Muscle layer of colon (tissue), 2 donors: ENCODE data around the gene JCHAIN.
"Not testable (repeated sequence)": the region's sequence is repeated elsewhere in the genome, so short reads cannot be mapped to it uniquely, and the experiment has no call there.

Experiments
- H3K27ac ChIP-seq: one replicate; pipeline ENCODE4 v1.7.0; 2013; ENCODE audit warnings: low read depth, mild to moderate bottlenecking, low read length, moderate library complexity
- H3K27me3 ChIP-seq, 2 donors: one replicate each; pipeline ENCODE4 v1.7.0; 2013; ENCODE audit warnings: low read length in 2 of 2, mild to moderate bottlenecking in 2 of 2; ENCODE audit not compliant: insufficient read depth in 2 of 2, control insufficient read depth in 1 of 2
- H3K36me3 ChIP-seq: one replicate; pipeline ENCODE4 v1.7.0; 2013; ENCODE audit warnings: mild to moderate bottlenecking, low read length; ENCODE audit not compliant: insufficient read depth
- H3K4me1 ChIP-seq: one replicate; pipeline ENCODE4 v1.7.0; 2013; ENCODE audit warnings: mild to moderate bottlenecking, low read length; ENCODE audit not compliant: insufficient read depth
- H3K4me3 ChIP-seq, 2 donors: one replicate each; pipeline ENCODE4 v1.7.0; 2013; ENCODE audit warnings: low read length in 2 of 2, low read depth in 1 of 2, mild to moderate bottlenecking in 1 of 2, moderate library complexity in 1 of 2
- H3K9ac ChIP-seq: one replicate; pipeline ENCODE4 v1.7.0; 2013; ENCODE audit warnings: low read length
- H3K9me3 ChIP-seq: one replicate; pipeline ENCODE4 v1.7.0; 2013; ENCODE audit warnings: mild to moderate bottlenecking, low read length
- donor health status: abdominal sarcoma.
- donor health status: Adenocarcinoma of cecum.

JCHAIN gene

GRCh38 chr4:70705183-70706043 is 39.1 kb upstream of the JCHAIN start:
- Histone ChIP-seq H3K9me3 (no peaks in the 10 kb centered on the region), H3K36me3 (no peaks in the 10 kb centered on the region), H3K27ac (peak overlapping the region; percentile 95), H3K4me1 (peaks cover 14% of the 10 kb centered on the region), H3K9ac (peak overlapping the region; percentile 82), H3K4me3 (peak overlapping the region; percentile 71 to 72), H3K27me3 (no peaks in the 10 kb centered on the region)

- H3K9me3 ChIP-seq: no peaks in the 10 kb centered on the region
- H3K9ac ChIP-seq: no peak overlapping the region
- peak overlapping the region; percentile 71 to 72 for H3K4me3 ChIP-seq
- H3K27me3 ChIP-seq: no peaks in the 10 kb centered on the region
- H3K4me1 ChIP-seq: peaks cover 14% of the 10 kb centered on the region
- H3K27ac ChIP-seq: peak overlapping the region; percentile 95
- H3K36me3 ChIP-seq: no peaks in the 10 kb centered on the region
Observed at GRCh38 chr4:70704931-70705182, 38.5 kb upstream of the JCHAIN start.

DNA sequence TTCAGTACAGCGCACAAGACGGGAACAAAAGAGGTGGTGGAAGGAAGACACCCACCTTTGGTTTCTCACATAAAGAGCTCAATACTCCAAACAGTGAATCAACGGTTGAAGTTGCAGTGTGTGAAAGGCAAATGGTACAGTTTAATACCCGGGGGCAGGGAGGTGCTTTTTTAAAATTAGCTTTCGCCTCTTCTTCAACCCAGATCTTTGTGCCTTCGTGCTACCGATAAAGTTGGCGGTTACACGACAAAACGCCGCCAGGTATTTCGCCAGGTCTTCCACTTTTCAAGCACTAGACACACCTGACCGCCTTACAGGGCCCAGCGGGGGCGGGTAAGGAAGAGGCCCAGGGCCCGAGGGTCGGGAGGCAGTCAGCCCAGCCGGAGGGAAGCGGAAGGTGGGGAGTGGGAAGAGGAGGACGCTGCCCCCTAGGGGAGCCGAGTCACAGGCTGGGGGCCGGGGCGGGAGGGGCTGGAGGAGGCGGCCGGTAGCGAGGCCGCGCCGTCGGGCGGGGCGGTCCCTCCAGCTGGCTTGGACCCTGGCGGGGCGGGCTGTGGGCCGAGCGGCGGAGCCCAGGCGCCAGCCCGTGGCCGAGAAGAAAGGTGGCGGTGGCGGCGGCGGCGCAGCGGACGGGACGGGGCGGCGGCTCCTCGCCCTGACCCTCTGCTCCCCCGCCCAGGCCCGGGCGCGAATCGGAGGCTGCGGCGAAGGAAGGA is 38.1 kb upstream of the JCHAIN start:
- H3K4me3 ChIP-seq: peak overlapping the region; percentile 71 to 72
- H3K4me1 ChIP-seq: peaks cover 14% of the 10 kb centered on the region
- no peaks in the 10 kb centered on the region for H3K9me3 ChIP-seq
- H3K27ac ChIP-seq: peak overlapping the region; percentile 95
- H3K9ac ChIP-seq: peak overlapping the region; percentile 11
- H3K36me3 ChIP-seq: no peaks in the 10 kb centered on the region
- H3K27me3 ChIP-seq: no peaks in the 10 kb centered on the region

DNA sequence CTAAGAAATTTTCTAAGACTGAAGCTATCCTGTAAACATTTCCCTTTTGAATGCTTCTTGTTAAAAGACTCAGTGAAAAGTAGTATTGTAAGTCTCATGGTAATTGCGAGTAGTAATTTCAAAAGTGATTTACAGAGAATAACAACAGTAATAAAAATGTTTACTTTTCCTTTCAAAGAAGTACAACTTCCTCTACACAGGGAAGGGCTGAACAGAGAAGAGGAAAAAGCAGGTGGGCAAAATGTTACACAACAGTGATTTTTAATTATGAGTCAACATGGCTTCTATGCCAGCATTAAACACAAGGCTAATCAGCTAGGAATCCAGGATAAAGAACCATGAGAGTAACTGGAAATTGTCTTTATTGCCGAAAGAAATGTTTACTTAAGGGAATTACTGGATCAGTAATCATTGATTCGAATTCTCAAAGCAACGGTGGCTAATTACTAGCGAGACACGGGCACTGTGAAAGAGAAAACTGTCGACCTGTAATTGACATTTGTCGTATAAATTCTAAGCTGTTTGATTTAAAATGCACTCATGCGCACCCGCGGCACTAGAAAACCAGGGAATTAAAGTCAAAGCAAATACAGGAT is 37.4 kb upstream of the JCHAIN start:
- Histone ChIP-seq H3K9ac (peak overlapping the region; percentile 11), H3K4me3 (peak overlapping the region; percentile 71 to 72), H3K36me3 (no peaks in the 10 kb centered on the region), H3K27ac (peak overlapping the region; percentile 95), H3K27me3 (no peaks in the 10 kb centered on the region), H3K9me3 (no peaks in the 10 kb centered on the region), H3K4me1 (peaks cover 14% of the 10 kb centered on the region)

DNA sequence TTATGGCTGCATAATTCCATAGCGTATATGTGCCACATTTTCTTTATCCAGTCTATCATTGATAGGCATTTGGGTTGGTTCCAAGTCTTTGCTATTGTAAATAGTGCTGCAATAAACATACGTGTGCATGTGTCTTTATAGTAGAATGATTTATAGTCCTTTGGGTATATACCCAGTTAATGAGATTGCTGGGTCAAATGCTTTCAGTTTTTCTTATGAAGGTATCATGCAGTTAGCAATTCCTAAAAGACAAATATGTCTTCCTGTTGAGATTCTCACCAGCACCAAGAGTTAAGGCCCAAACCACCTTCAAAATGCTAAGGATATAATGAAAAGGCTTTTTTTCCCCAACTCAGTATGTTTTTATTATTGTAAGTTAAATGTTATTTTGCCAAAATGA is 36.3 kb upstream of the JCHAIN start:
- H3K27ac ChIP-seq, H3K9me3 ChIP-seq, H3K9ac ChIP-seq, H3K36me3 ChIP-seq, H3K4me3 ChIP-seq, H3K27me3 ChIP-seq: not testable (repeated sequence)
- peaks cover 14% of the 10 kb centered on the region for H3K4me1 ChIP-seq

DNA sequence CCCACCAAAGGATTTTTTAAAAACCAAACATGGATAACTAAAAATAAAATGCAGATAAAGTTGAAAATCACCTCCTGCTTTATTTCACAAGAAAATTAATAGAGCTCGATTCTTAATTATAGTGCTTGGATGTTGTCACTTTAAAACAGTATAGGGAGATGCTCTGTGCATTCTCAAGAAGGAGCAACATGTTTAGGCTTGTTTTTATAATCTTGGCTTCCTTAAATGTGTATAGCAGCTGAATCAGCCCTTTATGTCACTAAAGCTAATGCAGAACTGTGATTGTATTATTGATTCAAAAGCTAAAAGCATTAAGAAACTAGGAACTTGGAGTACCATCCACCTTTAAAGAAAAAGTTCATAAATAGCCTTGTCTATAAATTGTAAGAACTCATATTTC is 35.0 kb upstream of the JCHAIN start:
- no peak overlapping the region for H3K4me3 ChIP-seq
- H3K9me3 ChIP-seq: no peaks in the 10 kb centered on the region
- H3K9ac ChIP-seq: no peak overlapping the region
- no peaks in the 10 kb centered on the region for H3K27me3 ChIP-seq
- no peak overlapping the region for H3K27ac ChIP-seq
- peaks cover 3% of the 10 kb centered on the region for H3K4me1 ChIP-seq
- H3K36me3 ChIP-seq: no peaks in the 10 kb centered on the region

DNA sequence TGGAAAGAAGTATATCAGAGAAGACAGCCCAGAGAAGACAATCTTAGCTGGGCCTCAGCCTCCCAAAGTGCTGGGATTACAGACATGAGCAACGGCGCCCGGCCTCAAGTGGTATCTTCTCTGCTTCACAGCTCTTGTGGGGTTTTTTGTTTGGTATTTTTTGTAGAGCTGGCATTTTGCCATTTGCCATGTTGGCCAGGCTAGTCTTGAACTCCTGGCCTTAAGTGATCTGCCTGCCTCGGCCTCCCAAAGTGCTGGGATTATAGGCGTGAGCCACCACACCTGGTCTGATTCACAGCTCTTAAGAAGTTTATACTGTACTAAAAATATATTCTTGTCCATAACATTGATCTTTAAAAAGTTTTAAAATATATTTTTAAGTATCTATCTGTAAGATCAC is 34.4 kb upstream of the JCHAIN start:
- Histone ChIP-seq H3K27ac (no peak overlapping the region), H3K9ac (no peak overlapping the region), H3K27me3 (no peaks in the 10 kb centered on the region), H3K36me3 (no peaks in the 10 kb centered on the region), H3K9me3 (no peaks in the 10 kb centered on the region), H3K4me3 (no peak overlapping the region), H3K4me1 (no peaks in the 10 kb centered on the region)

DNA sequence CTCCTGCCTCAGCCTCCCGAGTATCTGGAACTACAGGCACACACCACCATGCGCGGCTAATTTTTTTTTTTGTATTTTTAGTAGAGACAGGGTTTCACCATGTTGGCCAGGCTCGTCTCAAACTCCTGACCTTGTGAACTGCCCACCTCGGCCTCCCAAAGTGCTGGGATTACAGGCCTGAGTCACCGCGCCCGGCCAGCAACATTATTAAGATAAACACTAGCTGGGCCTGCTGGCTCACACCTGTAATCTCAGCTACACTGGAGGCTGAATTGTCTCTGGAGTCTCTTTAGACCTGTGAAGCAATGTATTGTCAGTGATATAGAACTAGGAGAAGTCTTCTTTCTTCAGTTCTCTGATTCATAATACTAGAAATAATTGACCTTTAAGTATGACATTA is 32.1 kb upstream of the JCHAIN start:
- H3K27ac ChIP-seq, H3K27me3 ChIP-seq, H3K36me3 ChIP-seq, H3K4me1 ChIP-seq, H3K9me3 ChIP-seq, H3K4me3 ChIP-seq, H3K9ac ChIP-seq: not testable (repeated sequence)

- H3K27ac ChIP-seq, H3K36me3 ChIP-seq, H3K27me3 ChIP-seq, H3K9ac ChIP-seq, H3K9me3 ChIP-seq, H3K4me3 ChIP-seq: not testable (repeated sequence)
- peaks cover 17% of the 10 kb centered on the region for H3K4me1 ChIP-seq
Observed at GRCh38 chr4:70694633-70695032, 28.3 kb upstream of the JCHAIN start.

DNA sequence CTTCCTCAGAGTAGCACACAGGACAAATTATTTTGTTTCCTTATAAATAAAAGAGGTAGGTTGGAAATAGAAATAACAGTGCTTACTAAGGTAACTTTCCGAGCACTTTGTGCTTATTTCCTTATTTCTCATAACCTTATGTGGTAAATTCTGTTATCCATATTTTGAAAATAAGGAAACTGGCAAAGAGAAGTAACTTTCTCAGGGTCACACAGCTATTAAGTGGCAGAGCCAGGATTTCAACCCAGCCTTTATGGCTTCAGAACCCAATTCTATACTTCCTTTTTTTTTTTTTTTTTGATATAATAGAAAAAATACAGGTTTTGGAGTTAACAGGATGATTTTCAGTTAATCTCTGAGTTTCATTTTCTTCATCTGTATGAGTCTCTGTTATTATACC is 25.4 kb upstream of the JCHAIN start:
- Histone ChIP-seq H3K36me3 (peaks cover 5% of the 10 kb centered on the region), H3K9me3 (no peaks in the 10 kb centered on the region), H3K27ac (no peak overlapping the region), H3K27me3 (no peaks in the 10 kb centered on the region), H3K9ac (no peak overlapping the region), H3K4me1 (peaks cover 28% of the 10 kb centered on the region), H3K4me3 (no peak overlapping the region)

DNA sequence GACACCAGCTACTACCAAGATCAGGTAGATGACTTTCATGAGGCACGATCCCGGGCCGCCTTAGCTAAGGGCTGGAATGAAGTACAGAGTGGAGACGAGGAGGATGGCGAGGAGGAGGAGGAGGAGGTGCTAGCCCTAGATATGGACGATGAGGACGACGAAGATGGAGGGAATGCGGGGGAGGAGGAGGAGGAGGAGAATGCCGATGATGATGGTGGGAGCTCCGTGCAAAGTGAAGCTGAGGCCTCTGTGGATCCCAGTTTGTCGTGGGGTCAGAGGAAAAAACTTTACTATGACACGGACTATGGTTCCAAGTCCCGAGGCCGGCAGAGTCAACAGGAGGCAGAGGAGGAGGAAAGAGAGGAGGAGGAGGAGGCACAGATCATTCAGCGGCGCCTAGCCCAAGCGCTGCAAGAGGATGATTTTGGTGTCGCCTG is 22.5 kb upstream of the JCHAIN start:
- Histone ChIP-seq H3K9me3 (no peaks in the 10 kb centered on the region), H3K4me1 (peaks cover 28% of the 10 kb centered on the region), H3K9ac (peak overlapping the region; percentile 83), H3K4me3 (peak overlapping the region; percentile 75 to 81), H3K27ac (peak overlapping the region; percentile 99), H3K27me3 (no peaks in the 10 kb centered on the region), H3K36me3 (peaks cover 5% of the 10 kb centered on the region)
